Measurements from ENCODE around the gene PTH2. TPM values are rescaled to one million over a fixed set of nuclear protein-coding genes. Genes with fewer than 3 reads are reported as not detected.

The PTH2 gene
- polyA plus RNA-seq, 6 donors from 2014 or later, result not detected

DNA sequence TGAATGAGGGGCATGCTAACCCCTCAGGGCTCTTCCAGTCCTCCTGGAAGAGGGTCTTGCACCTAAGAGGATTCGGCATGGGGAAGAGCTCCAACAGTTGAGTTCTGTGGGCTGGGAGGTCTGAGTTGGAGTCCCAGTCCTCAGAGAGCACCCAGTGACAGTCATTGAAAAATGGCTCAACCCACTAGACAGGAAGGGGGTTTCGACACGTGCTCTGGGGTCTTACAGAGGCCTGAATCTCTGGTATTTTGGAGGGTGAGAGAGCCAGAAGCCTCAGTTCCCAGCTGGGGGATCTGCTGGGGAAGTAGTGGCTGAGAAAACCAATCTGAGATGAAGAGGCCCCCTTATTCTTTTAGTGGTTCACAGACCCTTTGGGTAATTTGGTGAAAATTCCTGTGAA is 9.0 kb downstream of the PTH2 start:
- Mint-ChIP-seq H3K27me3 (peaks cover 15 to 32% (median 28%) of the 10 kb centered on the region in 3 donors), H3K27ac (no peak overlapping the region), H3K9me3 (peaks cover 0 to under 1% (median 0%) of the 10 kb centered on the region in 7 donors), H3K36me3 (no peaks in the 10 kb centered on the region), H3K4me1 (peaks cover 33 to 52% (median 47%) of the 10 kb centered on the region in 3 donors), H3K4me3 (no peak overlapping the region)
- DNase-seq, result no peak
- ATAC-seq (ENCODE audit: low read depth in 2 of 2), result no peak

DNA sequence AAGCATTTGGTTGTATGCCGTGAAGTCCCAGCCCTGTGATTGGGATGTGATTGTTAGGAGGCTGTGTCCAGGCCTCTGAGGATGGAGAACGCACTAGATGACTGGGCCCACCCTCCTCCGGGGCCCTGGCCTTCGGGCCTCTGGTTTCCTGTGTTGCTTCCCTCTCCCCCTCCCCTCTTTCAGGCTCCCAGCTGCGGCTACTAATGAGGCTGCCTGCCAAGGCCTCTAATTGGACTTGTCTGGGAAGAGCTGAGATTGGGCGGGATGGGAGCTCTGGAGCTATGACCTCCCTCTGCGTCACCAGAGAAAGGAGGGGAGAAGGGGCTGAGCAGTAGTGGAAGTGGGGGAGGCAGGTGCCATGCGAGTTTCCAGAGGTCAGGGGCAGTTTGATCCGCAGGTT is 9.9 kb downstream of the PTH2 start:
- peak overlapping the region in 3 of 6 donors; percentile 35 to 89 (median 87) for H3K27ac Mint-ChIP-seq
- no peak for DNase-seq
- H3K4me3 Mint-ChIP-seq, result no peak overlapping the region
- H3K9me3 Mint-ChIP-seq, result peaks cover 0 to 1% (median 0%) of the 10 kb centered on the region in 7 donors
- peaks cover 42 to 60% (median 51%) of the 10 kb centered on the region in 3 donors for H3K4me1 Mint-ChIP-seq
- peaks cover 9 to 23% (median 19%) of the 10 kb centered on the region in 3 donors for H3K27me3 Mint-ChIP-seq
- ATAC-seq (ENCODE audit: low read depth in 2 of 2), result no peak
- H3K36me3 Mint-ChIP-seq, result no peaks in the 10 kb centered on the region

DNA sequence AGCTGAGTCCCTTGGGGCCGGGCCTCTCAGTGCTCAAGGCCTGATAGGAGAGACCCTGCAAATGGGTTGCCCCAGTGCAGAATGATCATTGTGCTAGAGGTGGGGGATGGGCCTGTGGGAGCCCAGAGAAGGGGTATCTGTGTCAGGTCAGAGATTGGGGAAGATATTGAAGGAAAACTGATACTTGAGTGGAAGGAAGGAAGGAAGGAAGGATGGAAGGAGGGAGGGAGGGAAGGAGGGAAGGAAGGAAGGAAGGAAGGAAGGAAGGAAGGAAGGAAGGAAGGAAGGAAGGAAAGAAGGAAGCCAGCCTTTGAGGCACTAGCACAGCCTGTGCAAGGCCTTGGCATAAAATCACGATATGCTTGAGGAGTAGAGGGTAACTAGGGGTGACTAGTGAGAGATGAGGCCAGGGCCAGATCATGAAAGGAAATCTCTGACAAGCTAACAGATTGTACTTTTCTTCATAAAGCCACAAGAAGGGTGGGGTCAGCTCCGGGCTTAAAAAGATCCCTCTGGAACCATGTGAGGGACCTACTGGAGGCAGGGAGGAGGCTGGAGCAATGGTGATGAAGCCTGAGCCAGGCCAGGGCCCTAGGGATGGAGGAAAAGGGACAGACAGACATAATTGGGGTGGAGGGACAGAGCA is 11.4 kb downstream of the PTH2 start:
- Mint-ChIP-seq H3K27me3 (peaks cover 4 to 10% (median 5%) of the 10 kb centered on the region in 3 donors), H3K9me3 (peaks cover 0 to 1% (median 0%) of the 10 kb centered on the region in 7 donors), H3K27ac (peak overlapping the region; percentile 22 to 96 (median 64)), H3K4me1 (peaks cover 45 to 60% (median 54%) of the 10 kb centered on the region in 3 donors), H3K4me3 (peak overlapping the region in 2 of 8 donors; percentile 36 to 75), H3K36me3 (no peaks in the 10 kb centered on the region)
- no peak for DNase-seq
- no peak for ATAC-seq (ENCODE audit: low read depth in 2 of 2)

DNA sequence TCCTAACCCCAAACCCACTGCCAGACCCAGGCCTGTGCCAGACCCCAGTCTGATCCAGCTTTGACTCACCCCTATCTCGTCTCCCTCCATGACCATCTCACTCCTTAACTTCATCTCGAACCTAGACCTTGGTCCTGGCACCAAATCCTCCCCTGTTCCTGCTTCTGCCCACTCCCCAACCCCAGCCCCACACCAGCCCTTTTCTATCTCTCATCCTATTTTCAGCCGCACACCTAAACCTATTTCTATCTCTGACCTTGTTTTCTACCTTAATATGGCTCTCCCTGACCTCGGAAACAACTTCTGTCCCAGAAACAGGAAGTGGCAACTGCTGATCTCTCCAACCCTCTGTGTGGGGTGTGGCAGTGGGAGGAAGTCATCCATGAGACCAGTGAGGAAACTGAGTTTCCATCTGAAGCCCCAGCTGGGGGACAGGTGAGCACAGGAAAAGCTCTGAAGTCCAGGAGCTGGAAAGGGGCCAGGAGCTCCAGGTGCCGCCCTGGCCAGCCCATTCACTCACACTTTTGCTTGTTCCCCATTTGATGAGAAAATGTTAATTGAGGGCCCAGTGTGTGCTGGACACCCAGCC is 13.7 kb downstream of the PTH2 start:
- Mint-ChIP-seq H3K27ac (peak overlapping the region; percentile 71 to 94 (median 84)), H3K36me3 (no peaks in the 10 kb centered on the region)
- ATAC-seq (ENCODE audit: low read depth in 2 of 2), result peak; percentile 89 to 91

DNA sequence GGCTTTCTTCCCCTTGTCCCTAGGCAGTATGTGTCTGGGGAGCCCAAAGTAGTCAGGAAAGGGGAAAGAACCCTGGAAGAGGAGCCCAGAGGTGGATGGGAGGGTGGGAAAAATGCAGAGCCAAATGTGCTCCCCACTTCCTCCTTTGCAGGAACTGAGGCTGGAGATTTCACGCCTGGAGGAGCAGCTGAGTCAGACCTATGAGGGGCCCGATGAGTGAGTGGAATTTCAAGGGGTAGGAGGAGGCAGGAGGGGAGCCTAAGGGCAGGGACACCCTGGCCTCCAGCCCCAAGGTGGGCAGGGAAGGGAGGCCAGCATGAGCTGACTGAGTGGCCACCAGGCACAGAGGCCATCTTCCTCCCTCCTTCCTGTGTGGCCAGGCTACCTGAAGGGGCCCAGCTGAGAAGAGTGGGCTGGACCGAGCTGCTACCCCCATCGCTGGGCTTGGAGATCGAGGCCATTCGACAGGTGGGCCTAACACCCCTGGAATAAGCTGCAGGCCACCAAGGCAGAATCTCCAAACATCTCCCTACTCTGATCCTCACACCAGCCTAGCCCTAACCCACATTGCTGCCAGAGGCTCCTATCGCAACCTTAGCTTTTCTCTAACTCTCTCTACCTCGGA is 14.3 kb downstream of the PTH2 start:
- H3K27ac Mint-ChIP-seq, result peak overlapping the region in 5 of 6 donors; percentile 71 to 92 (median 77)
- H3K4me3 Mint-ChIP-seq, result peak overlapping the region in 7 of 8 donors; percentile 30 to 93 (median 81)
- DNase-seq, result no peak
- no peaks in the 10 kb centered on the region for H3K27me3 Mint-ChIP-seq
- peaks cover 42 to 67% (median 54%) of the 10 kb centered on the region in 3 donors for H3K4me1 Mint-ChIP-seq
- H3K36me3 Mint-ChIP-seq, result no peaks in the 10 kb centered on the region
- H3K9me3 Mint-ChIP-seq, result peaks cover 0 to 1% (median 0%) of the 10 kb centered on the region in 7 donors
- ATAC-seq (ENCODE audit: low read depth in 2 of 2), result no peak

More for the DNA sequence above, 13.7 kb downstream of the PTH2 start:
- no peaks in the 10 kb centered on the region for H3K27me3 Mint-ChIP-seq
- peak; percentile 39 for DNase-seq
- peak overlapping the region in 7 of 8 donors; percentile 47 to 93 (median 81) for H3K4me3 Mint-ChIP-seq
- H3K9me3 Mint-ChIP-seq, result peaks cover 0 to 1% (median 0%) of the 10 kb centered on the region in 7 donors
- peaks cover 41 to 61% (median 48%) of the 10 kb centered on the region in 3 donors for H3K4me1 Mint-ChIP-seq

DNA sequence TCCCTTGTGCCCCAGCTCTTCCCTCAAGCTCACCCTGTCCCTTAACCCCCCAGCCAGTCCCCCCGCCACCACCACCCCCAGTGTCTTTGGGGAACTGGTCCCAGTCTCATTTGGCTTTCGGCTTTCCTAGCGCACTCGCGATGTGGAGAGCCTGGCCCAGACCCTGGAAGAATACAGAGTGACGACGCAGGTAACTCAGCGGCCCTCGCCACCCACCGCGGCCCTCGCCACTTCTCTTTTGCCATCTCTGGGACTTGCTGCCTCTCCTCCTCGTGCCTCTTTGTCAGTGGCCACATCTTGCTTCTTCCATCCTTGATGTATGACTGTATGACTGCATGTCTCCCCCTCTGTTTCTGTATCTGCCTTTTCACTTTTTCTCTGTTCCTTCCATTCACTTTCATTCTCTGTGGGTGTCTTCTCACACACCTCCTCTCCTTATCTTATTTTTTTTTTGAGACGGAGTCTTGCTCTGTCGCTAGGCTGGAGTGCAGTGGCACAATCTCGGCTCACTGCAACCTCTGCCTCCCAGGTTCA is 15.7 kb downstream of the PTH2 start:
- H3K27ac Mint-ChIP-seq, result peak overlapping the region in 2 of 6 donors; percentile 28 to 85
- no peaks in the 10 kb centered on the region for H3K27me3 Mint-ChIP-seq
- DNase-seq (no peak), ATAC-seq (ENCODE audit: low read depth in 2 of 2) (no peak)
- H3K4me1 Mint-ChIP-seq, result peaks cover 52 to 71% (median 67%) of the 10 kb centered on the region in 3 donors
- peaks cover 0 to 1% (median 0%) of the 10 kb centered on the region in 7 donors for H3K9me3 Mint-ChIP-seq
- no peak overlapping the region for H3K4me3 Mint-ChIP-seq
- no peaks in the 10 kb centered on the region for H3K36me3 Mint-ChIP-seq

DNA sequence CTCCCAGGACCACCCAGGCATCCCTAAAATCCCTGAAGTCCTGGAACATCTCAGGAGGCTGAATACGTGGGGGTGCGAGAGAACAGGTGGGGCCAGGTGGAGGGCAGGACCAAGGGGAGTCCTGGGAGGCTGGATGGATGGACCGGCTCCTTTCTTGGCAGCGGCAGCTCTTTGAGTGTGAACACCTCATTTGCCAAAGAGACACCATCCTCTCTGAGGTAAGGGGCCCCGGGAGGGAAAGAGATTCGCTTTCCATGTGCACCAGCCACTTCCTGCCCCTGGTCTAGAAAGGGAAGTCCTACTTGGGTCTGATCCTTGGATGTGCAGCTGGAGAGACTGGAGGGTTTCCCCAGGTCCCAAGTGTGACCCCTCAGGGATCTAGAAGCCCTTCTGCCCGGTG is 16.2 kb downstream of the PTH2 start:
- no peaks in the 10 kb centered on the region for H3K27me3 Mint-ChIP-seq
- DNase-seq (no peak), ATAC-seq (ENCODE audit: low read depth in 2 of 2) (no peak)
- H3K36me3 Mint-ChIP-seq, result no peaks in the 10 kb centered on the region
- peaks cover 47 to 69% (median 68%) of the 10 kb centered on the region in 3 donors for H3K4me1 Mint-ChIP-seq
- H3K9me3 Mint-ChIP-seq, result peaks cover 0 to 1% (median 0%) of the 10 kb centered on the region in 7 donors
- H3K27ac Mint-ChIP-seq, result peak overlapping the region in 1 of 6 donors; percentile 28
- no peak overlapping the region for H3K4me3 Mint-ChIP-seq

DNA sequence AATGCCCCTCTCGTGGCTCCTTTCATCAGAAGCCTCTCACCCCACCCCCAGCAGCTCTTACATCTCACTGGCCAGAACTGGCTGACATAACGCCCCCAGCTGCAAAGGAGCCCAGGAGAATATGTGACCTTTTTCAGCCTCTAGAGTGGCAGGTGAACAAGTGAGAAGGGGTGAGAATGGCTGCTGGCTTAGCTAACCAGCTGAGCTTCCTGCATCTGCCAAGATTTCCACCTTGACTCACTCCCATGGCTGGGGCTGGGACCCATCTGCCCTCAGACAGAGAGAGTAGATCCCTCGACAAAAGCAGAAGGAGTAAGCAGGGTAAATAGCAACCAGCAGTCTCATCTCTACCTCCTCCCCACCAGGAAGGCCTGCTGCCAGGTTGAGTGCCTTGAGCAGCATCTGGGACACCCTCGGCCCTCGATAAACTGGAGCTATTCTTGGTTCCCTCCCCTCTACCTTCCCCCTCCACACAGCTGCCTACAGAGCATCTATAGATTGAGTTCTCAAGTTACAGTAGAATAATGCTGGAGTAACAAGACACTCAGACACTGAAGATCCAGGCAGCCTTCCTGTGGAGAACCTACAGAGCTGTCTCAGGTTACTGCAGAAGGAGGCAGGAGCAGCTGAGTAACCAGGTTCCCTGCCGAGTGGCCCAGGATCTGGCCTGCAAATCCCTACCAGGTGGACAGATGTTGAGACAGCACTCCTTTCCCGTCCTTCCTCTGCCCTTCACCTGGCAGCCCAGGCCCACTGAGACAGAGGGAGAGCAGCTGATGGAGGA is 19.6 kb downstream of the PTH2 start:
- peaks cover 23 to 39% (median 39%) of the 10 kb centered on the region in 3 donors for H3K4me1 Mint-ChIP-seq
- peak overlapping the region in 5 of 6 donors; percentile 25 to 94 (median 91) for H3K27ac Mint-ChIP-seq
- DNase-seq (peak; percentile 32), ATAC-seq (ENCODE audit: low read depth in 2 of 2) (peak; percentile 82 to 86)
- H3K36me3 Mint-ChIP-seq, result no peaks in the 10 kb centered on the region
- H3K27me3 Mint-ChIP-seq, result peaks cover 0 to 3% (median 2%) of the 10 kb centered on the region in 3 donors
- H3K9me3 Mint-ChIP-seq, result no peaks in the 10 kb centered on the region
- H3K4me3 Mint-ChIP-seq, result peak overlapping the region in 6 of 8 donors; percentile 20 to 75 (median 60)

DNA sequence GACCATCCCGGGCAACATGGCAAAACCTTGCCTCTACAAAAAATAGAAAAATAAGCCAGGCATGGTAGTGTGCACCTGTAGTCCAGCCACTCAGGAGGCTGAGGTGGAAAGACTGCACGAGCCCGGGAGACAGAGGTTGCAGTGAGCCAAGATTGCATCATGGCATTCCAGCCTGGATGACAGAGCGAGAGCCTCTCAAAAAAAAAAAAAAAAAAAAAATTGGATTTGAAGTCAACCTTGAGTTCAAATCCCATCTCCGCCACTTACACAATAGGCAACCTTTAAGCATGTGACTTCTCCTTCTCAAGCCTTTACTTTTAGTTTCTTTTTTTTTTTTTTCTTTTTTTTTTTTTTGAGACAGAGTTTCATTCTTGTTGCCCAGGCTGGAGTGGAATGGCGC is 23.2 kb downstream of the PTH2 start:
- DNase-seq, result no peak
- Mint-ChIP-seq H3K27me3 (peaks cover 0 to 11% (median 3%) of the 10 kb centered on the region in 3 donors), H3K36me3 (no peaks in the 10 kb centered on the region), H3K27ac (no peak overlapping the region), H3K9me3 (no peaks in the 10 kb centered on the region), H3K4me1 (peaks cover 11 to 39% (median 25%) of the 10 kb centered on the region in 3 donors), H3K4me3 (no peak overlapping the region)
- no peak for ATAC-seq (ENCODE audit: low read depth in 2 of 2)

DNA sequence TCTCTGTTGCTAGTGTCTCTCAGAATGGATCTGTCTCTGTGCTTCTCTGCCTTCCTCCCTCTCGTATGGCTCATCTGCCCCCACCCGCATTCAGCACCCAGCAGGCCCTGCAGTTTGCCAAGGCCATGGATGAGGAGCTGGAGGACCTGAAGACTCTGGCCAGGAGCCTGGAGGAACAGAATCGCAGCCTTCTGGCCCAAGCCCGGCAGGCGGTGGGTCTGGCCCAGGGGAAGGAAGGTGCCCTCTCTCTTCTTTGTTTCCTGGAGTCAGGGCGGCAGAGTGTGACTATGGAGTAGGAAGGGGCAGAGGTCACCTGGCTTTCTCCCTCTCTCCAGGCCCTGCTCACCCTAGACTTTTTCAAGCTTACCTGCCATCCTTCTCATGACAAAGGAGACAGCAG is 24.3 kb downstream of the PTH2 start:
- Mint-ChIP-seq H3K4me1 (peaks cover 10 to 33% (median 19%) of the 10 kb centered on the region in 3 donors), H3K4me3 (peak overlapping the region in 1 of 8 donors; percentile 30), H3K36me3 (no peaks in the 10 kb centered on the region), H3K27me3 (peaks cover 0 to 11% (median 3%) of the 10 kb centered on the region in 3 donors), H3K9me3 (no peaks in the 10 kb centered on the region), H3K27ac (no peak overlapping the region)
- no peak for DNase-seq
- no peak for ATAC-seq (ENCODE audit: low read depth in 2 of 2)

DNA sequence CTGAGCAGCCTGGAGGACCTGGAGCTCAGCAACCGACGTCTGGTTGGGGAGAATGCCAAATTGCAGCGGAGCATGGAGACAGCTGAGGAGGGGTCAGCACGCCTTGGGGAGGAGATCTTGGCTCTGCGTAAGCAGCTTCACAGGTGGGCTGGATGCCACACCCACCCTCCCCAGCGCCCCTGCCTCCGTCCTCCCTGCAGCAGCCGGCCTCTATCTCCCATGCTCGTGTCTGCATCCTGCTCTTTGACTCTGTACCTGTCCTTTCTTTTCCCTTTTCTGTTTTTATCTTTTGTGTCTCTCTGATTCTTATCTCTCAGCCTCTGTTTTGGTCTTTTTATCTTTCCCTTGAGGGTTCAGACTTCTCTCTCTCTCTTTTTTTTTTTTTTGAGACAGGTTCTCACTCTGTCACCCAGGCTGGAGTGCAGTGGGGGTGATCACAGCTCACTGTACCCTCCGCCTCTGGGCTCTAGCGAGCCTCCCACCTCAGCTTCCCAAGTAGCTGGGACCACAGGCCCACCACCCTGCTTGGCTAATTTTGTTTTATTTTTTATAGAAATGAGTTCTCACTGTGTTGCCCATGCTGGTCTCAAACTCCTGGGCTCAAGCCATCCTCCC is 25.1 kb downstream of the PTH2 start:
- DNase-seq (no peak), ATAC-seq (ENCODE audit: low read depth in 2 of 2) (no peak)
- Mint-ChIP-seq H3K27me3 (peaks cover 0 to 11% (median 3%) of the 10 kb centered on the region in 3 donors), H3K27ac (peak overlapping the region in 3 of 6 donors; percentile 36 to 74 (median 64)), H3K36me3 (no peaks in the 10 kb centered on the region), H3K4me3 (no peak overlapping the region), H3K9me3 (no peaks in the 10 kb centered on the region), H3K4me1 (peaks cover 4 to 25% (median 11%) of the 10 kb centered on the region in 3 donors)

DNA sequence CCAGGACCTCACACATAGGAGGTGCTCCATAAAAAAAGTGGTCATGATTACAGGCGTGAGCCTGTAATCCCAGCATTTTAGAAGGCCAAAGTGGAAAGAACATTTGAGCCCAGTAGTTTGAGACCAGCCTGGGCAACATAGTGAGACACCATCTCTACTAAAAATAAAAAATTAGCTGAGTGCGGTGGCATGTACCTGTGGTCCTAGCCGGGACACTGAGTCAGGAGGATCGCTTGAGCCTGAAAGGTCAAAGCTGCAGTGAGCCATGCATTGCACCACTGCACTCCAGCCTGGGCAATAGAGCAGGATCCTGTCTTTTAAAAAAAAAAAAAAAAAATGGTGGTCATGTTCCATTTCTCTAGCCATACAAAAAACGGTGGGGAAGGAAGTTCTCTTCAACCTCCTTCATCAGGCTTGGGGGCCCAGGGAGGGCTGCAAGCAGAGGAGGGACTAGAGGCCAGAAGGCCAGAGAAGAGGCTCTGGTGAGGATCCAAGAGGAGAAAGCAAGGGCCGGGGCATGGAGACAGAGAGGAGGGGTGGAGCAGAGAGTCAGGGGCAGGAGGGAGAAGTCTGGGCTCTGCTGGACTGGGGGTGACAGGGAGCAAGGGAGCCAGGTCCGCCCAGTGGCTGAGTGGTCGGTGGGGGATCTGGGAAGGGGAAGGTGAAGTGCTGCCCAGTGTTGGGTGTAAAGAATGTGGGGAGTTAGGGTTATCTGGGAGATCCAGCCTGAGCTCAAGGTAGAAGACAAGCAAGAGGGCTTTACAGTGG is 26.3 kb downstream of the PTH2 start:
- Mint-ChIP-seq H3K27ac (no peak overlapping the region), H3K4me1 (peaks cover 3 to 23% (median 8%) of the 10 kb centered on the region in 3 donors), H3K4me3 (no peak overlapping the region), H3K36me3 (no peaks in the 10 kb centered on the region), H3K9me3 (no peaks in the 10 kb centered on the region), H3K27me3 (peaks cover 0 to 11% (median 3%) of the 10 kb centered on the region in 3 donors)
- no peak for DNase-seq
- no peak for ATAC-seq (ENCODE audit: low read depth in 2 of 2)

All from naive B cell (primary cell).